HG02870 (cell line): Measurements from ENCODE around the gene ADCK2.
"Not testable (repeated sequence)": the region's sequence is repeated elsewhere in the genome, so short reads cannot be mapped to it uniquely, and the experiment has no call there.

Source experiments
- ATAC-seq: cut with Tn5 transposase; IDR thresholded peaks from one replicate; pipeline ENCODE4 v1.9.1; 2021; ENCODE audit warnings: mild to moderate bottlenecking, moderate library complexity; ENCODE audit not compliant: unreplicated experiment

Gene ADCK2

DNA sequence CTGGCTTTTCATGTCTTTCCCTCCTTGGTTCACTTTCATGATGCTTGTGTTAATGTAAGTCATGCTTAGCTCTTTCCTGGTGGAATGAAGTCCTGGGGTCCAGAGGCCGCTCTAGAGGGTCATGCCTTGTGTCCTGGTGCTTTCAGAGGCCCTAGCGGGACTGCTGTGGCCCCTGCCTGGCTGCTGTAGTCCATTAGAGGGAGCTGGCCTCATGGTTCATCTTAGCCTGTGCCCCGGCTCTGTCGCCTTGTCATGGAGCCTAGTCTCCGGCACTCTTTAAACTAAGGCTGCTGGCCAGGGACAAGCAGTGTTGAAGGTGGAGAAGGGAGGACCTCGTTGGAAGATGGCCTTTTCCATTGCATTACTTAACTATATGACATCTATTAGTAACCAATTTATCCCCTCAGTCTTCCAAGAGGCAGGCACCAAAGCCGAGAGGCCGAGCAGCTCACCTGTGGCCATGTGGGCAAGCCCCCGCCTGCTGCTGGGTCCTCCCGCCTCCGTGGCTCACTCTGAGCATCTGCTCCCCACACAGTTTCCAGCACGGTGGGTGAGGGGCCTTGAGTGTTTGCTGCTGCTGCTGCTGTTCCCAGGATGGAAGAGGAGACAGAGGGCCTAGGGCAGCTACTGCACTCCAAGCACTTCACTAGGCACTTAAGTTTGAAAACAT, 18.8 kb downstream of the ADCK2 start:
- no peak for ATAC-seq

DNA sequence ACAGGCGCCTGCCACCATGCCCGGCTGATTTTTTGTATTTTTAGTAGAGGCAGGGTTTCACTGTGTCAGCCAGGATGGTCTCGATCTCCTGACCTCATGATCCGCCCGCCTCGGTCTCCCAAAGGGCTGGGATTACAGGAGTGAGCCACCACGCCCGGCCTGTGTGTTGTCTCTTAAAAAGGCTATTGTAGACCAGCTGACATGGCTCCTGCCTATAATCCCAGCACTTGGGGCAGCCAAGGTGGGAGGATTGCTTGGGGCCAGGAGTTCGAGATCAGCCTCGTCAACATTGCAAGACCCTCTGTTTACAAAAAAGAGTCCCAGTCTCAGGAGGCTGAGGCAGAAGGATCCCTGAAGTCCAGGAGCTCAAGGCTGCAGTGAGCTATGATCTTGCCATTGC, 21.1 kb downstream of the ADCK2 start:
- ATAC-seq: not testable (repeated sequence)

- no peak for ATAC-seq
Measured at GRCh38 chr7:140694592-140694991, 21.8 kb downstream of the ADCK2 start.

DNA sequence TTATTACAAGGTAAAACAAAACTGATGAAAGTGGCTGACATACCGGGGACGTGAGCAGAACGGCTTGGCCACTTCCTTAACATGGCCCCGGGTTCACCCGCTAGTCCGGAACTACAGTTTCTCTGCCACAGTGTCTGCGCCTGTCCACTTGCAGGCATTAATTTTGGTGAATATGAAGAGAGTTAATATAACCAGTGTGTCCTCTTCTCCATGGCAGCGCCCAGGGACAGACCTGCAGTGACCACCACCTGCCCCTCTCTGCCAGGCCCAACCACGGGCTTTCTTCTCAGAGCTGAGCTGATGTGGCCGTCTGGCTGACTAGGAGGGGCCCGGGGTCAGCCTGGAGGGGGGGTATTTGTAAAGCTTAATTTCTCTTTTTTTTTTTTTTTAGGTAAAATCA, 22.6 kb downstream of the ADCK2 start:
- ATAC-seq: no peak

GRCh38 chr7:140696024-140696679, 23.4 kb downstream of the ADCK2 start:
- ATAC-seq: peak; percentile 4

DNA sequence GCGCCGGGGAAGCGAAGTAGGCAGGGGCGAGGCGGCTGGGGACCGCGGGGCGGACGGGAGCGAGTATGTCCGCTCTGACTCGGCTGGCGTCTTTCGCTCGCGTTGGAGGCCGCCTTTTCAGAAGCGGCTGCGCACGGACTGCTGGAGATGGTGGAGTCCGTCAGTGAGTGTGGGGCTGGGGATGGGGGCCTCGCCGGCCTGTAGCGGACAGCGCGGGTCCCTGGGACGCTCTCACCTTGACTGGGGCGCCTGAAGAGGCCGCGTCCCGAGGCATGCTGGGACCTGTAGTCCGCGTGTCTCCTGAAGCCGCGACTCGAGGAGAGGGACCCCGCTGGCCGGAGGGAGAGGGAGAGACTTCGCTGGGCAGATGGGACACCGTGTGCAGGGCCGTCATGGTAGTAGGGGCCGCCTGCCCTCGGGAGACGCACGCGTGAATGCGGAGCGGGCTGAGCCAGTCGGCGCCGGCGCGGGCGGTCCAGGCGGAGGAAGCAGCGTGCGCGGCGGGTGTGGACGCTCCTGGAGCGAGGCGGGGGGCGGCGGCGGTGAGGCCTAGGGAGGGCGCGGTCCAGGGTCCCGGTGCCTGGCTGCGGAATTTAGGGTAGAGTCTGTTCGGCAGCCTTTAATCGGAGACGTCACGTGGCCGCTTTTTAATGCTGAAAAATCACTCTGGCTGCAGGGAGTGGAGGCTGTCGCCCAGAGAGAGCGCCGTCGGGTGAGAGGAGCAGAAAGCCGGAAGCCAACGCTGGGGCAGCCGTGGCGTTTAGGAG, 24.1 kb downstream of the ADCK2 start, which contains the start of gene NDUFB2:
Gene NDUFB2, plus strand, starts transcription at position 29 of the 767 bp plus-strand sequence. Its CDS starts 37 bp downstream, at position 66.
- peak; percentile 88 for ATAC-seq

DNA sequence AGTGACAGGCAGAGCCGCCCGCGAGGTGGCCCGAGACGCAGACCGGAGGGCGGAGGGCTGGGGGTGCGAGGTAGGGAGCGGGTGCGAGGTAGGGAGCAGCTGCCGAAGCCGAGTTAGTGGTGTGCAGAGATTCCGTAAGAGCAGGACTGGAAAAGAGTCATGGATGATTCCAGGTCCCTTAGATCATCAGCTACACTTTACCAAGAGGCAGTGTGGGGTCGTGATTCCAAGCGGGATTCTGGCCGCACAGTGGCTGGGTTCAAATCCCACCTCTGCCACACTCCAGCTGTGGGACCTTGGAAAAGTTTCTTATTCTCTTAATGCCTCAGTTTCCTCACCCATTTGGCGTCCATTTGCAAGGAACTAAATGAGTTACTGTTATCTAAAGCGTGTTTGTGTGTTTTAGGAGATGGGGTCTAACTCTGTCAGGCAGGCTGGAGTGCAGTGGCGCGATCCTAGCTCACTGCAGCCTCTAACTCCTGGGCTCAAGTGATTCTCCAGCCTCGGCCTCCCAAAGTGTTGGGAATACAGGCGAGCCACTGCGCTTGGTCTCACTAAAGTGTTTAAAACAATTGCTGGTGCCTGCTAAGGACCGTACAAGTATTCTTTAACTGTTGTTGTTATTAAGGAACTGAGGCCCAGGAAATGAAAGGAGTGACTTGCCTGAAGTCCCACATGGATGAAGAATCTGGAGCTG, 24.9 kb downstream of the ADCK2 start:
- no peak for ATAC-seq

- ATAC-seq: no peak
Measured at GRCh38 chr7:140698477-140698876, 25.7 kb downstream of the ADCK2 start.

DNA sequence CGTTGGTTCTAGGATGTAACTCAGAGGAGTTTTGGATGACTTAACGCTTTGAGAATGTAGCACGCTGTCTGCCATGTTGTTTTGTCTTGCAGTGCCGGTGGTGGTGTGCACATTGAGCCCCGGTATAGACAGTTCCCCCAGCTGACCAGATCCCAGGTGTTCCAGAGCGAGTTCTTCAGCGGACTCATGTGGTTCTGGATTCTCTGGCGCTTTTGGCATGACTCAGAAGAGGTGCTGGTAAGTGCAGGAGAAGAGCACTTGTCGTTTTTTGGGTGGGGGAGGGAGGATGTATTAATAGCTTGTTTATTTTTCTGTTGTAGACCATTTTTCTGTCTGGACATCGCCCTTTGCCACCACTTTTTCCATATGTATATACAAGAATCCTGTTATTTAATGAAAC, 30.0 kb downstream of the ADCK2 start:
- no peak for ATAC-seq

DNA sequence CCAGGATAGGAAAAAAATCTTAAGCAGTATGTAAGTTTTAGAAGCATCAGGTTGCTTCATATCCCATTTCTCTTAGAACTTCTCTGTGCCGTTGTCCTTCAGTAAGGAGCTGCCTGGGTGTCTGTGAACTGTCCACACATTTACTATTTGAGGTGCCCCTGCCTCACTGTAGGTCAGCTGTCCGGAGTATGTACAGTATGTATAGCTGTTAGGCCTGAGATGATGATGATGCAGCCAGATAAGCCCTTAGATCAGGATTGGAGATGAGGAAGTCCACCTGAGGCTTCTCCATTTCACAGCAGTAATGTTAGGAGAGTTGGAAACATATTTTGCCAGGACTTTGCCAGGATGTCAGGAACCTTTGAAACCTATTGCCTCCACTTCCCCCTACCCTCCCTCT, 31.5 kb downstream of the ADCK2 start:
- no peak for ATAC-seq

DNA sequence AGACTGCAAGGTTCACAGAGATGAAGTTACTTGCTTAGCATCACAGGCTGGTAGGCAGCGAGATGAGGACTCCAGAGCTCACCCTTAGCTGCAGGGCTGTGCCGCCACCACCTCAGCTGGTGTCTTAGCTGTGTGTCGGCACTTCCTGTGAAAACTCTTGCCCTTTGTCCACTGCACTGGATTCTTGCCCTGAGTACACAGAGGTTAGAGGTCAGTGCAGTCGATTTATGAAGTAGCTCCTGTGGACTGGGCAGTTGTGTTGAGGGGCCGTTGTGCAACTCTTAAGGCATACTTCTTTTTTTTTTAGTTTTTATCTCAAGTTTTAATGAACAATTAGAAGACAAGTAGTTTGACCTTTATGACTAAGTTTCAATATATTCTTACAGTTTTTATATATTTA, 34.4 kb downstream of the ADCK2 start:
- no peak for ATAC-seq

GRCh38 chr7:140708764-140709163, 36.0 kb downstream of the ADCK2 start:
- not testable (repeated sequence) for ATAC-seq

DNA sequence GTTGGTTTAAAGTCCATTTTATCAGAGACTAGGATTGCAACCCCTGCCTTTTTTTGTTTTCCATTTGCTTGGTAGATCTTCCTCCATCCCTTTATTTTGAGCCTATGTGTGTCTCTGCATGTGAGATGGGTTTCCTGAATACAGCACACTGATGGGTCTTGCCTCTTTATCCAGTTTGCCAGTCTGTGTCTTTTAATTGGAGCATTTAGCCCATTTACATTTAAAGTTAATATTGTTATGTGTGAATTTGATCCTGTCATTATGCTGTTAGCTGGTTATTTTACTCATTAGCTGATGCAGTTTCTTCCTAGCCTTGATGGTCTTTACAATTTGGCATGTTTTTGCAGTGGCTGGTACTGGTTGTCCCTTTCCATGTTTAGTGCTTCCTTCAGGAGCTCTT, 39.6 kb downstream of the ADCK2 start:
- ATAC-seq: not testable (repeated sequence)

- no peak for ATAC-seq
Measured at GRCh38 chr7:140714331-140715040, 41.7 kb downstream of the ADCK2 start.

- ATAC-seq: no peak
Measured at GRCh38 chr7:140719721-140720120, 47.0 kb downstream of the ADCK2 start.

DNA sequence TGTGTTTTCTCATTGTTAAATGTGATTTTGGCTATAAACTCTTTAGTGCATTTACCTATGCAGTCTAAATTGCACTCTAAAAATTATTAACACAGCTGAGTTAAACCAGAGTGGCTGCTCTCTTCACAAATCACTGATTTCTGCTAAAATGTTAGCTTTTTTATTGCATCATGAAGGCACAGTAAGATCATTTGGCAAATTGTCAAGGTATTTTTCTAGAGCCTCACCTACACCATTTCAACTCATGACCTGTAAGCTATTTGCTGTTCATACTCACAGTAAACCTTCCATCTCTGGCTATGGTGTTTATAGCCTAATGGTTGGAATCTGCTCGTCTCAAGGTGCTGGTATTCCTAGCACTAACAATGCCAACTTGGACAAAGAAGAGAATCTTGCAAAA, 49.5 kb downstream of the ADCK2 start:
- no peak for ATAC-seq

DNA sequence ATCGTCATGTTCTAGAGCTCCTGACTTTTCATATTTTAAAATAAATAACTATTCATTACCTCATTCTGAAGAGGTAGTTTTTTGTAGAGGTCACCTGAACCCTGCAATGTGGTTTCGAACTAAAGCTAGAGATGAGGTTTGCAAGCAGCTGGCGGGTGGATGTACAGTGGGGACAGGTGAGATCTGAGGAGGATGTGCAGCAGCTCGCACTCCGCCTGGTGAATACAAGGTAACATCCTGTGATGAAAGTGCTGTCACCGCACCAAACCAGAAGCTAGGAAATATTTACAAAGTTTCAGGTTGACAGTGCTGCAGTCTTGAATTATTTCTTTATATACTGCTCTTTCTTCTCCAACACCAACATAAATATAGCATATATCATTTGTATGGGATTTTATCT, 50.3 kb downstream of the ADCK2 start:
- no peak for ATAC-seq

DNA sequence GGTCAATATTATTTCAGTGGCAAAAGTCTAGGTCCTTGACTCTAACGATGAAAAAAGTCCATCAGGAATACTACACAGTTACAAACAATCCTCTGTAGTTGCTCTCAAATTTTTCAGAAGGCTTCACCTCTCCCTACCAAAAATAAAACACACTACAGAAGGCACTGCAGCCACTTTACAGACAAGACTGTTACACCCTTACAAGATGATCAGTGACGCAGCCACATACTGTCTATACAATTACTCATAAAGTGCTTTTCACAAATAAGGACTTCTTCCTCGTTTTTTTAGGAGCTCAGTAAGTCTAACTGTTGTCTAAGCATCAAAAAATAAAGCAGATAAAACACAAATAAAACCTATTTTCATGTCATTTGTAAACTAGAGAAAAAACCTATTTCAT, 50.8 kb downstream of the ADCK2 start:
- no peak for ATAC-seq

DNA sequence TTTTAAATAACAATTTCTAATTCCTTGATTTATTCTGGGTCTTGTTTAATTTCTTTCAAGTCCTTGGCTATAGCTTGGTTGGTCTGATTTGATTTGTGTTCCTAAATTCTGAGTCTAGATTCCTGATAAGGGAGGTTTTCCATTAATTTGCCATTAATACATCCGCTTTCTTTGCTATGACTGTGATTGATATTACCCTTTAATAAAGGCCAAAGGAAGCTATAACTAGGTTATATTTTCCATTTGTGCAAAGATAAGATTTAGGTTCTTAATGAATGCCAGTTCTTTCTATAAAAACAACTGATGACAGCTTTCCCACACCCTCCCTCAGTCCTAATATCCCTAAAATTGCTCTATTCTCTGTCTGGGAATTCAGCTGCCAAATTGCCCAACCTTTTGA, 52.0 kb downstream of the ADCK2 start:
- no peak for ATAC-seq

DNA sequence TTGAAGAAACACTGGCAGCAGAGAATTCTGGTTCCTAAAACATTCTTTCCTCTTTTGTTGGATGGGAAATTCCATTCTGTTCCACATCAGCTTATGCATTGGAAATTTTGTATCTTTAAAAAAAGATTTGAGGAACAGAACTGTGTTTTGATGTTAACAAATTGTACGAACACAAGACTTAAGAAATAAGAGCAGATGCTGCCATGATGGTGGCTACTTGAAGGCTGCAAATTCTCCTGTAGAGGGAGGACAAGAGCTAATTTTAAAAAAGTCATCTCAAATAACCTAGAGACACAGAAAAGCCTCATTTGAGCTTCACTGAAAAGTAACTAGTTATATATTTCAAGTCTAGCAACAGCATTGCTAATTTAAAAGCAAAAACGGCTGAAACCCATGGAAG, 53.5 kb downstream of the ADCK2 start:
- ATAC-seq: no peak

GRCh38 chr7:140732416-140732815, 59.7 kb downstream of the ADCK2 start:
- ATAC-seq: no peak
